H9 (cell line): Measurements from ENCODE around the gene CALR3. TPM values are rescaled to one million over a fixed set of nuclear protein-coding genes. Genes with fewer than 3 reads are reported as not detected.

Experiments used
- DNase-seq: peaks from one replicate; pipeline ENCODE4 v3.0.0-alpha.2; 2017
- H2AFZ ChIP-seq: one replicate; pipeline ENCODE4 v1.6.1; 2013; ENCODE audit warnings: mild to moderate bottlenecking, low read length, control low read depth, moderate library complexity
- H2AK5ac ChIP-seq: 2 replicates; pipeline ENCODE4 v1.6.1; 2013; ENCODE audit warnings: low read length, control low read depth, mixed read lengths; ENCODE audit not compliant: insufficient read length
- H2BK120ac ChIP-seq: one replicate; pipeline ENCODE4 v1.6.1; 2013; ENCODE audit warnings: low read depth, mild to moderate bottlenecking, low read length, control low read depth, inconsistent platforms; ENCODE audit not compliant: poor library complexity, severe bottlenecking
- H2BK12ac ChIP-seq: 2 replicates; pipeline ENCODE4 v1.6.1; 2013; ENCODE audit warnings: low read length, control low read depth, mixed read lengths, low read depth; ENCODE audit not compliant: insufficient read length
- H2BK15ac ChIP-seq: 2 replicates; pipeline ENCODE4 v1.6.1; 2013; ENCODE audit warnings: low read depth, low read length, control low read depth
- H2BK20ac ChIP-seq: one replicate; pipeline ENCODE4 v1.6.1; 2013; ENCODE audit warnings: low read depth, mild to moderate bottlenecking, low read length, control low read depth, inconsistent platforms; ENCODE audit not compliant: poor library complexity, severe bottlenecking
- H2BK5ac ChIP-seq: 2 replicates; pipeline ENCODE4 v1.6.1; 2013; ENCODE audit warnings: low read length, control low read depth, mixed read lengths; ENCODE audit not compliant: insufficient read length
- H3K14ac ChIP-seq: 2 replicates; pipeline ENCODE4 v1.6.1; 2013; ENCODE audit warnings: low read length, control low read depth; ENCODE audit not compliant: insufficient read depth
- H3K18ac ChIP-seq: 2 replicates; pipeline ENCODE4 v1.6.1; 2013; ENCODE audit warnings: low read depth, mild to moderate bottlenecking, mixed read lengths, low read length, control low read depth; ENCODE audit not compliant: insufficient read length
- H3K23ac ChIP-seq: 2 replicates; pipeline ENCODE4 v1.6.1; 2013; ENCODE audit warnings: low read length, control low read depth, mixed read lengths, low read depth; ENCODE audit not compliant: insufficient read length
- H3K23me2 ChIP-seq: 2 replicates; pipeline ENCODE4 v1.6.1; 2013; ENCODE audit warnings: low read depth, mild to moderate bottlenecking, mixed read lengths, low read length, control low read depth; ENCODE audit not compliant: insufficient read length, poor library complexity, severe bottlenecking
- H3K27ac ChIP-seq: 2 replicates; pipeline ENCODE4 v1.5.1; 2013; ENCODE audit warnings: low read length, control low read depth, mixed read lengths, low read depth; ENCODE audit not compliant: insufficient read length
- H3K27me3 ChIP-seq: 2 replicates; pipeline ENCODE4 v1.6.1; 2013; ENCODE audit warnings: low read length, control low read depth, inconsistent platforms; ENCODE audit not compliant: insufficient read depth
- H3K4ac ChIP-seq: 2 replicates; pipeline ENCODE4 v1.6.1; 2013; ENCODE audit warnings: low read depth, mild to moderate bottlenecking, control low read depth, inconsistent platforms, low read length, moderate library complexity
- H3K4me1 ChIP-seq: 2 replicates; pipeline ENCODE4 v1.6.1; 2013; ENCODE audit warnings: low read length, control low read depth, inconsistent platforms; ENCODE audit not compliant: insufficient read depth
- H3K4me2 ChIP-seq: 2 replicates; pipeline ENCODE4 v1.6.1; 2013; ENCODE audit warnings: low read length, control low read depth, mixed read lengths; ENCODE audit not compliant: insufficient read length, insufficient read depth
- H3K56ac ChIP-seq: 2 replicates; pipeline ENCODE4 v1.6.1; 2013; ENCODE audit warnings: low read depth, mild to moderate bottlenecking, mixed read lengths, low read length, control low read depth; ENCODE audit not compliant: insufficient read length
- H3K79me1 ChIP-seq: 2 replicates; pipeline ENCODE4 v1.6.1; 2013; ENCODE audit warnings: low read depth, mild to moderate bottlenecking, moderate library complexity, low read length, control low read depth, inconsistent platforms; ENCODE audit not compliant: insufficient read depth, poor library complexity, severe bottlenecking
- H3K79me2 ChIP-seq: 2 replicates; pipeline ENCODE4 v1.6.1; 2013; ENCODE audit warnings: low read length, control low read depth, inconsistent platforms; ENCODE audit not compliant: insufficient read depth
- H3K9ac ChIP-seq: 2 replicates; pipeline ENCODE4 v1.6.1; 2013; ENCODE audit warnings: low read length, control low read depth, mixed read lengths; ENCODE audit not compliant: insufficient read length; ENCODE audit errors: extremely low read depth
- H3K9me3 ChIP-seq: one replicate; pipeline ENCODE4 v1.6.1; 2013; ENCODE audit warnings: low read depth, low read length, inconsistent platforms; ENCODE audit not compliant: control insufficient read depth
- H3T11ph ChIP-seq: one replicate; pipeline ENCODE4 v1.6.1; 2013; ENCODE audit warnings: mild to moderate bottlenecking, low read length, control low read depth, inconsistent platforms
- H4K20me1 ChIP-seq: one replicate; pipeline ENCODE4 v1.6.1; 2013; ENCODE audit not compliant: control insufficient read depth, insufficient read length, insufficient read depth
- H4K5ac ChIP-seq: 2 replicates; pipeline ENCODE4 v1.6.1; 2013; ENCODE audit warnings: low read depth, mild to moderate bottlenecking, mixed read lengths, low read length, control low read depth; ENCODE audit not compliant: insufficient read length
- H4K8ac ChIP-seq: replicated peaks from 2 replicates; pipeline ENCODE4 v1.6.1; 2013; ENCODE audit warnings: low read length, control low read depth, mixed read lengths, low read depth; ENCODE audit not compliant: insufficient read length
- H4K91ac ChIP-seq: 2 replicates; pipeline ENCODE4 v1.6.1; 2013; ENCODE audit warnings: low read depth, mild to moderate bottlenecking, moderate library complexity, mixed read lengths, low read length, control low read depth; ENCODE audit not compliant: insufficient read length
- H3K27ac Mint-ChIP-seq, 3 experiments: 2 replicates in 2 of 3; 3 replicates in 1 of 3; pipeline ENCODE4 v1.8.0; 2020 to 2021; ENCODE audit warnings: mixed read lengths in 3 of 3, mild to moderate bottlenecking in 1 of 3, moderate library complexity in 1 of 3
- H3K27me3 Mint-ChIP-seq: 2 replicates; pipeline ENCODE4 v1.8.0; 2021; ENCODE audit warnings: low read depth, mild to moderate bottlenecking, moderate library complexity, mixed read lengths
- H3K36me3 Mint-ChIP-seq, 3 experiments: 2 replicates in 2 of 3; 3 replicates in 1 of 3; pipeline ENCODE4 v1.8.0; 2020 to 2021; ENCODE audit warnings: low read depth in 3 of 3, mixed read lengths in 3 of 3; ENCODE audit not compliant: insufficient read depth in 1 of 3
- H3K4me1 Mint-ChIP-seq, 2 experiments: 2 replicates each; pipeline ENCODE4 v1.8.0; 2020; ENCODE audit warnings: mixed read lengths in 2 of 2
- H3K4me3 Mint-ChIP-seq, 2 experiments: 2 replicates in 1 of 2; 3 replicates in 1 of 2; pipeline ENCODE4 v1.8.0; 2020 to 2021; ENCODE audit warnings: mild to moderate bottlenecking in 2 of 2, mixed read lengths in 2 of 2, moderate library complexity in 1 of 2
- H3K9me3 Mint-ChIP-seq, 2 experiments: 2 replicates in 1 of 2; 3 replicates in 1 of 2; pipeline ENCODE4 v1.8.0; 2020; ENCODE audit warnings: mild to moderate bottlenecking in 2 of 2, mixed read lengths in 2 of 2, moderate library complexity in 1 of 2
- WGBS: extraction: QIAGEN DNeasy Blood & Tissue Kit; methylation state at CpG from one replicate; pipeline ENCODE4 v1.1.7; 2013; ENCODE audit warnings: missing lambda C conversion rate, low lambda C conversion rate, mixed read lengths; ENCODE audit not compliant: insufficient read length; ENCODE audit errors: extremely low coverage; 5-methylcytosine and 5-hydroxymethylcytosine counted together
- total RNA-seq: library from RNA; stranded (reverse); gene quantifications from 2 replicates; pipeline ENCODE4 v1.2.1, GENCODE V29; 2021
- TF ChIP-seq, protein P1 (sequence below): fragments of 200-600 bp; sonication (generic); conservative IDR thresholded peaks from 3 replicates; pipeline ENCODE4 v1.8.0; 2021; ENCODE audit warnings: antibody characterized with exemption, mild to moderate bottlenecking

CALR3 gene
- total RNA-seq, 1 experiment from 2014 or later = 0.44 TPM

DNA sequence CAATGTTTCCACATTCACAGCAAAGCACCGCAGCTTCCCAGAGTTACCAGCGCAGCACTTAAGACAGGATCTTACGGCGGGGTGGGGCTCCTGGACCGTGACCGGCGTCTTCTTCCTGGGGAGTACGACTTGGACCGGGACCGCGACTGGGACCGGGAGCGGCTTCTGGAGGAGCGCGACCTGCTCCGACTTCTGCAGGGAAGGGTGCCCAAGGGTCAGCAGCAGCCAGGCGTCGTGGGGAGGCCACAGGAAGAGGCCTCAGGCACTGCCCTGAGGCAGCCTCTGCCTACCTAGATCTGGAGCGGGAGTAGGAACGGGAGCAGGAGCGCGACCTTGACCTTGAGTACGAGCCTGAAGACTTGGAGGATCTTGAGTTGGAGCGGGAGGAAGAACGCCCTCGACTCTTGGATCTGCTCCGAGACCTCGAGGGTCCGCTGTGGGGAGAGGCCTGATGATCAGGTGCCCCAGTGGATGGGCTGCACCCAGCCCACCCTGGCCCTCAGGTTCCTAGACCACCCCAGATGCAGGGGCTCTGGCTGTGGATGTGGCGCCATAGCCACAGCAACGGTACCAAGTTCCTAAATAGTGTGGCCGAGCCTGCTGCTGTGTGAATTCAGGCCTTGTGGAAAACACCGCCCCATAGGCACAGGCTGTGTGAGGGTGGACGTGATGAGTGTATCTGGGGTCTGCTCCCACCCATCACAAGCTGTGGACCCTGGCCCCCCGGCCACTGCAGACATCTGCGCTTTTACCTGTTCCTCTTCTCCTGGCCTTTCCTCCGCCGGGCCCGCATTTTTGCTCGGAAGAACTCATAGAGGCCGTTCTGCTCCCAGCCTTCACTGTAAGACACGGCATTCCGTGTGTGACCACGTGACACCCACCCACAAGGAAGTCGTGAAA is 24.4 kb upstream of the CALR3 start:
- Histone ChIP-seq H3K4me1 (no peaks in the 10 kb centered on the region), H3K9ac (no peak overlapping the region), H3K18ac (no peak overlapping the region), H3K27me3 (no peaks in the 10 kb centered on the region), H3K56ac (no peak overlapping the region), H4K5ac (no peak overlapping the region), H3K4ac (no peak overlapping the region), H4K20me1 (peaks cover 3% of the 10 kb centered on the region), H3K23me2 (no peaks in the 10 kb centered on the region), H2AK5ac (no peak overlapping the region), H3K4me2 (no peak overlapping the region), H3K79me1 (no peaks in the 10 kb centered on the region), H4K8ac (no peak overlapping the region), H2BK20ac (no peak overlapping the region), H3K79me2 (no peaks in the 10 kb centered on the region), H3K14ac (no peak overlapping the region), H2BK12ac (no peak overlapping the region), H3K23ac (no peak overlapping the region), H3T11ph (no peak overlapping the region), H2BK120ac (no peak overlapping the region), H3K9me3 (no peaks in the 10 kb centered on the region), H4K91ac (no peak overlapping the region), H2BK15ac (no peak overlapping the region), H2BK5ac (no peak overlapping the region), H3K27ac (no peak overlapping the region), H2AFZ (no peak overlapping the region)
- DNase-seq = no peak
- H3K27ac Mint-ChIP-seq = peak overlapping the region in 2 of 3 experiments; percentile 63 to 71; a peak in 2 of 7 replicates
- H3K4me1 Mint-ChIP-seq = no peaks in the 10 kb centered on the region
- no peaks in the 10 kb centered on the region for H3K9me3 Mint-ChIP-seq
- H3K4me3 Mint-ChIP-seq = no peak overlapping the region; a peak in 2 of 5 replicates
- TF ChIP-seq, protein P1, sequence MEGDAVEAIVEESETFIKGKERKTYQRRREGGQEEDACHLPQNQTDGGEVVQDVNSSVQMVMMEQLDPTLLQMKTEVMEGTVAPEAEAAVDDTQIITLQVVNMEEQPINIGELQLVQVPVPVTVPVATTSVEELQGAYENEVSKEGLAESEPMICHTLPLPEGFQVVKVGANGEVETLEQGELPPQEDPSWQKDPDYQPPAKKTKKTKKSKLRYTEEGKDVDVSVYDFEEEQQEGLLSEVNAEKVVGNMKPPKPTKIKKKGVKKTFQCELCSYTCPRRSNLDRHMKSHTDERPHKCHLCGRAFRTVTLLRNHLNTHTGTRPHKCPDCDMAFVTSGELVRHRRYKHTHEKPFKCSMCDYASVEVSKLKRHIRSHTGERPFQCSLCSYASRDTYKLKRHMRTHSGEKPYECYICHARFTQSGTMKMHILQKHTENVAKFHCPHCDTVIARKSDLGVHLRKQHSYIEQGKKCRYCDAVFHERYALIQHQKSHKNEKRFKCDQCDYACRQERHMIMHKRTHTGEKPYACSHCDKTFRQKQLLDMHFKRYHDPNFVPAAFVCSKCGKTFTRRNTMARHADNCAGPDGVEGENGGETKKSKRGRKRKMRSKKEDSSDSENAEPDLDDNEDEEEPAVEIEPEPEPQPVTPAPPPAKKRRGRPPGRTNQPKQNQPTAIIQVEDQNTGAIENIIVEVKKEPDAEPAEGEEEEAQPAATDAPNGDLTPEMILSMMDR = no peak
- no CpG with 5 or more reads among the region's 45 CpGs for WGBS
- H3K36me3 Mint-ChIP-seq = peaks cover 43 to 87% (median 76%) of the 10 kb centered on the region in 3 experiments; a peak in 6 of 7 replicates
- no peaks in the 10 kb centered on the region; the same call in 1 of the 2 replicates for H3K27me3 Mint-ChIP-seq
